Activated CD4-positive, alpha-beta T cell treated with anti-CD3 and anti-CD28 coated beads, Interleukin-2, amount 50 U/mL, for 4 hours (primary cell): ENCODE data around the gene GJA5.
"Not testable (repeated sequence)": the region's sequence is repeated elsewhere in the genome, so short reads cannot be mapped to it uniquely, and the experiment has no call there.

Experiments
- DNase-seq, 2 experiments: peaks; one replicate each; pipeline ENCODE4 v3.0.0-alpha.2; 2020

Gene GJA5

GRCh38 chr1:147762233-147763024 is 2.0 kb upstream of the GJA5 start:
- DNase-seq = no peak

- no peak for DNase-seq
Measured at GRCh38 chr1:147758379-147759100, 1.9 kb downstream of the GJA5 start.

DNA sequence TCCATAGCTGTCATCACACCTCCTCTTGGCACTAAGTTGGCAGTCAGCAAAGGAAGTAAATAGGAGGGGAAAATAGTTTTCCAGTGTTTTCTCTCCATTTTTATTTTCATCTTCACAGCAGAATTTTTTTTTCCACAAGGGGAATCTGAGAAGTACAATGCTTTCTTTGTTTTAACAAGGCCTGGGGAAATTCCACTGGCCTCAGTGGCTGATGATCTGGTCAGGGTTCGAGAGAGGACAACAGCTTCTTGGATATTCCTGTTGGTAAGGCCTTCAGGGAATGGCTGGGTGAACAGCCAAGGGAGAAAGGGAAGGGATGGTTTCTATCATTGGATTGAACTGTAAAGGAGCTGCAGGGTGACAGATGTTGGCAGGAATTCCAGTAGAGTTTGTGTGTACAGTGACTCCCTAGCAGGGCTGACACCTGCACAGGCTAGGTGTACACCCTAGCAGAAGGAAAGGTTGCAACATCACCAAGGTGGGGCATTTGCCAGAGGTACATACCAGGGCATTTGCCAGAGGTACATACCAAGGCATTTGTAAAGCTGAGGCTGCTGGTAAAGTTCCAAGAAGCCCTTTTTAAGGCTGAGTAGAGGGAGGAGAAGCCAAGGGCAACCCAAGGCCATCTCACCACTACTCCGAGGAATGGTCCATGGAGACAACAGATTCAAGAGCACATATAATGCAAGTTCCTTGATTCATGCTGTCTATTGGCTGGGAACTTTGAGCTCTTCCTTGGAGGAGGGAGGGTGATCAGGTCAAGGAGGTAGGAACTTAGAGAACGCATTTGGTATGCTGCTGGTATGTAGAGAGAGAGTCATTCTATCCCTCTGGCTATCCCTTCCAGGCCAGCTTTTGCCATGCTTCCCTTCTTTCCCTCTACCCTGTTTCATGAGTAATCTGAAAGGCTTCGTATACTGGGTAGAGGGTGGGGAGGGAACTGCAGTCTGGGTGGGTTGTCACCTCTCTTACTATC is 3.1 kb downstream of the GJA5 start:
- DNase-seq = no peak

DNA sequence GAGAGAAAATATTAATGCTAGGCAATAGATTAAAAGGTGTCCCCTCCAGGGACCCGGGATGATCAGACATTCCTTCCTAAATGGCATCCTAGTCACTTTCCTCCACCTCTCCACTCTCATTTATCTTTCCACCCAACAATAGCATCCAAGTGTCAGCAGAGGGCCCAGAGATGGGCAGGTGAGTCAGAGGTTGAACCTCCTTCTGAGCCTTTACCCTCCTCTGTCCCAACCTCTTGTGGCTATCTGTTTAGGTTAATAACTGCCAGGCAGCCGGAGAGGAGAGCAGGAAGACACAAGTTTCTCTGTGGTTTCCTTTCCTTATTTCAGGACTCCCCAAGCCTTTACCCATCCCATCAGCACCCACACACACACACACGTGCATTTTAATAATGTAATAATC is 4.1 kb downstream of the GJA5 start:
- no peak for DNase-seq

GRCh38 chr1:147754661-147755060 is 5.7 kb downstream of the GJA5 start:
- DNase-seq = no peak

GRCh38 chr1:147753081-147753480 is 7.3 kb downstream of the GJA5 start:
- no peak for DNase-seq

GRCh38 chr1:147752511-147752910 is 7.9 kb downstream of the GJA5 start:
- DNase-seq = no peak

DNA sequence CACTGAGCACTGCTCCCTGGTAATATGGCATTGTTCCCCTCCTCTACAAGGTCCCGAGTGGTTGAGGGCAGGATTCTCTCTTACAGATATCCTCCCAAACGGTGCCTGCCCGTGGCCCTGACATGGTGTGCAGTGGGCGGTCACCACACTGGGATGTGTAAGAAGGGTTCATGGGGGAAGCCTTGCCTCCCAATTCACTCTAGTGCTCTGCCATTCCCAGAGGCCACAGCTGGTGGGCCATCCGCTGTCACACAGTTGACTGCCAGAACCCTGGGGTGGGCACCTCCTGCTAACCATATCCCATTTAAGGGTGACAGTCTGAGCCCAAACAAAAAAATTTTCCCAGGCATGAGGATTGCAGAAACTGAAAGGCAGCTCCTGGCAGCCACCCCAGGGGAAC is 9.1 kb downstream of the GJA5 start:
- no peak for DNase-seq

- DNase-seq = no peak
Measured at GRCh38 chr1:147750618-147751217, 9.7 kb downstream of the GJA5 start.

DNA sequence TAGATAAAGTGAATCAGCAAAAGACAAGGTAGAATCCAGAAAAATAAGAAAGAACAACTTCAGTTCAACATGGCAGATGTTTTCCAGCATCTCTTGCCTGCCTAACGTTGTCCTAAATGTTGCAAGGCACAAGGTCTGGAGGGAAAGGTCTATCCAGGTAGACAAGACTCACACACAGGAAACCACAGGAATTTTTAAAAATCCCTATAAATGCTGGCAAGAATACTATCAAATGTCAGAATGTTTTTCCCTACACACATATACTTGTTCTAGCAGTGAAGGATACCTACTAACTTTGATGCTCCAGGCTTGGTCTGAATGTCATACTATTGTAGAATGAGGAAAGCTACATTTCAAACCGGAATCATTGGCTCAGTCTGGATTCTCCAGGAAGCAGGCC is 10.6 kb downstream of the GJA5 start:
- no peak for DNase-seq

GRCh38 chr1:147748676-147749350 is 11.6 kb downstream of the GJA5 start:
- no peak for DNase-seq

- DNase-seq = no peak
Measured at GRCh38 chr1:147747966-147748365, 12.4 kb downstream of the GJA5 start.

DNA sequence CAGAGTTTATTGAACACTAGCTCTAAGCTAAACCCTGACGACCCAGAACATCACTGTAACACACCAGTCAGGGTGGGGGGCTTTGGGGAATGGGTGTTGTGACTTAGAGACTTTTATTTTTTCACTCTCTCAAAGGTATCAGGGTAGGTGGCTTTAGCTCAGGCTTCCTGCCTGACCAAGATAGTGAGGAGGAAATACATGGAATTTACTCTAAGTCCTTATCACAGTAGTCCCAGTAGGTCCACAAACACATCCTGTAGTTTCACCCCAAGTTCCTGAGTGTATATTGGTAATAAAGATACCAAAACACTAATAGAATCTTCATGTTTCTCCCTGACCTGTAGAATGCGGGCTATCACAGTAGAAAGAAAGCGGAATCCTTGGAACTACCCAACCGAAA is 15.1 kb downstream of the GJA5 start:
- DNase-seq = no peak

GRCh38 chr1:147741065-147741464 is 19.3 kb downstream of the GJA5 start:
- no peak for DNase-seq

DNA sequence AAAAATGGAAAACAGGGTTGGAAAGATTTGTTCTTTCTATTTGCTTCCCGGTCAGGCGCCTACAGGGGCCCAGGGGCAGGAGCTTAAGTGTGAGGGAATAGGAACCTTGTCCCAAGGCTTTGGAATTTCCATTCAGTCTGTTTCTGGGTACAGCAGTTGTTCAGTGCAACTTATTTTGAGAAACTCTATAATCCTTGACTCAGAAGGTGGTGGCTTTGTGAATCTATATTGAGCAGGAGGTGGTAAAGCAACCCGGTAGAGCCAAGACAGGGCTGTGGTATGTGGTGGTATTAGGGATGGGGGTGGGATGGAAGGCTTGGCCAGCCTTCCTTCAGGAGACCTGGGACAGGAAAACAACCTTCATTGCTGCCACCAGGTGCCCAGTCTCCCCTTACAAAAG is 20.0 kb downstream of the GJA5 start:
- no peak for DNase-seq

GRCh38 chr1:147738739-147739476 is 21.5 kb downstream of the GJA5 start:
- DNase-seq = no peak

- DNase-seq = no peak
Measured at GRCh38 chr1:147738129-147738528, 22.3 kb downstream of the GJA5 start.

DNA sequence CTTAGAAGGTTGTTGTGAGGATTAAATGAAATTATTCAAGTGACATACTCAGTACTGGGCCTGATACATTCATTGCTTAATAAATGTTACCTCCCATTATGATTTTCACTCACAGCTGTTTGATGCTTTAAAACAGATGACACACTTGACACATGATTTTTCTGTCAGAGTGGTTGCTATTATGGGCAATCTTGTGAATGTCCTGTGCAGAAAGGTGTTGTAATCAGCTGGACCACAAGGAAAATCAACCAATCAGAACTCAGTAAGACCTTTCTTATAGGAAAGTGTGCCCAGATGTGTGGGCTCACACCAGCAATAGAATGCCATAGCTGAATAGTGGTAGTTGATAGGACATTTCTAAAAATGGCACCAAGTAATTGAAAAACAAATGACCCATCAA is 23.5 kb downstream of the GJA5 start:
- DNase-seq = no peak

GRCh38 chr1:147735423-147735822 is 25.0 kb downstream of the GJA5 start:
- DNase-seq = no peak

DNA sequence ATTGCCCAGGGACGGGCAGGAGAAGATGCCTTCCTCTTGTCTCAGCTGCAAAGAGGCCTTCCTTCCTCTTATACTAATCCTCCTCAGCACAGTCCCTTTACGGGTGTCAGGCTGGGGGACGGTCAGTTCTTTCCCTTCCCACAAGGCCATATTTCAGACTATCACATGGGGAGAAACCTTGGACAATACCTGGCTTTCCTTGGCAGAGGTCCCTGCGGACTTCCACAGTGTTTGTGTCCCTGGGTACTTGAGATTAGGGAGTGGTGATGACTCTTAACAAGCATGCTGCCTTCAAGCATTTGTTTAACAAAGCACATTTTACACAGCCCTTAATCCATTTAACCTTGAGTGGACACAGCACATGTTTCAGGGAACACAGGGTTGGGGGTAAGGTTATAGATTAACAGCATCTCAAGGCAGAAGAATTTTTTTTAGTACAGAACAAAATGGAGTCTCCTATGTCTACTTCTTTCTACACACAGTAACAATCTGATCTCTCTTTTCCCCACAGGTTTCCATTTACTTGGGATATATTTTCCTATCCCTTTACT is 26.0 kb downstream of the GJA5 start:
- DNase-seq = not testable (repeated sequence)

DNA sequence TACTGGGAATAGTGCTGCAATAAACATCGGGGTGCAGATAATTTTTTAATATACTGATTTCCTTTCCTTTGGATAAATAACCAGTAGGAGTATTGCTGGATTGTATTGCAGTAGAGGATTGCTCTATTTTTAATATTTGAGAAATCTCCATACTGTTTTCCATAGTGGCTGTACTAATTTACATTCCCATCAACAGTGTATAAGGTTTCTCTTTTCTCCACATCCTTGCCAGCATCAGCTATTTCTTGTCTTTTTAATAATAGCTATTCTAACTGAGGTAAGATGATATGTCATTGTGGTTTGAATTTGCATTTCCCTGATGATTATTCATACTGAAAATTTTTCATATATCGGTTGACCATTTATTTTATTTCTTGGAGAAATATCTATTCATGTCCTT is 31.1 kb downstream of the GJA5 start:
- no peak for DNase-seq
